Right kidney (tissue), 1 donor: ENCODE data around the gene PDE3B.
A peak's percentile ranks its signal among the peaks of the same experiment; 100 is the strongest.
"Not testable (repeated sequence)": the region's sequence is repeated elsewhere in the genome, so short reads cannot be mapped to it uniquely, and the experiment has no call there.

ENCODE experiments used
- DNase-seq: peaks from one replicate; pipeline ENCODE4 v3.0.0-alpha.2; 2016

PDE3B gene

DNA sequence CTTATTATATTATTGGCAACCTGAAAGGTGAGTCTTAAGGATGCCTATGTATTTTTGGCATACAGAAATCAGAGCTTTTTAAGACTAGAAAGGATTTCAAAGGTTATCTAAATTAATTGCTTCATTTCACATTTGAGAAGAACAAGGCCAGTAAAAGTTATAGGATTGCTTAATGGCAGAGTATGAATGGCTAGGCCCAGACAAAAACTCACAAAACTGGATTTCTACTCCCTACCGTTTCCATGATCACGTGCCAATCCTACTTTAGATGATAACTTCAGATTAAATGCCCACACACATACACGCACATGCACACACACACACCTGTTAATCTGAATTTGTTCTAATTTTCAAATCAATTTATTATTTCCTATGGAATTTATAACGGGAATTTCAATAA, 1.8 kb upstream of the PDE3B start:
- no peak for DNase-seq

DNA sequence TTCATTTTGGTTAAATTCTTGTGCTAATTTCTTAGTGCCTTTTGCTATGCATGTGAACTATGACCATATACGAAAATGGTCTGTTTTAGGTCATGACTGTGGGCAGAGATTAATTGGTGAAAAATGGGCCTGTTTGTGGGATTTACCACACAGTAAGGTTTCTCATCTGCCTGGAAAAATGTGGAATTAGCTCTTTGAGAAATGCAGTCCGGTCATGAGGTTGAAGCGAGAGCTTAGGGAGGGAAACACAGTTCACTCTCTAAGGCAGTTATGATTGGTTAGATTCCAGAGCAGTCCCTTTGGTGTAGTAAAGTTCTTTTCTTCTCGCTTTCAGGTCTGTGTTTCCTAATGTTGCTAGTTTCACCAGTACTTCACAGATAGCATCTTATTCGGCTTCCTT, 1.2 kb upstream of the PDE3B start:
- DNase-seq: no peak

DNA sequence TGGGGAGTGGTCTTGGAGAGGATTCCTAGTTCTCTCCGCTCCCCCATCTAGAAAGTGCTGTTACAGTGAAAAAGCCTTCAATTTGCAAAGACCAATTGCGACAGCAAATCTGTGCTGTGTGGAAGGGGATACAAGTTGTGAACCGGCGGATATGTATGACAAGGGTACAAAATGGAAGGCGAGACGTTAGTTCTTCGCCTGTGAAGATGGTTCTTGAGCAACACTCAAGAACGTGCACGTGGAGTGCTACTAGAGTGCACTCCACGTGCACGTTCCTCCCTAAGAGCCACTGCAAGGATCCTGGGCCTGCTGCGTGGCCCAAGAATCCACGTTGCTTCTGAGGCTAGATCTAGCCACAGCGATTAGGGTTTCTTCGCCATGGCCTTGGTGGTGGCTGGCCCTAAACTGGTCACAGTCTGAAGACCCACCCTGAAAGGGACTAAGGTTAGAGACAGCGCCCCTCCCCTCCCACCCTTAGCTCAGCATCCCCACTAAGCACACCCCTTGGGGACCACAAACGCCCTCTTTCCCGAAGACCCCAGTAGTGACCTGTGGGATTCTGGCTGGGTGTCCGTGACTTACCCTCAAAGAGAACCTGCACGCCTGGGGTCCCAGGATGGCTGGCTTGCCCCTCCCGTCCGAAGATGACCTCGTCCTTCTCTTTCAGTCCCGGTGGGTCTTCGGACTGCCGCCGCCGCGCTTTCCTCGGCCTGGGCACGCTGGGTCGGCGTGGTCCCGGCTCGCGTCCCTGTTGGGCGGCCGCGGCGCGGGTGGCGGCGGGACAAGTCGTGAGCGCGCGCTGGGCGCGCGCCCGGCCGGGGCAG, 519 bp upstream of the PDE3B start:
- peak; percentile 21 for DNase-seq

DNA sequence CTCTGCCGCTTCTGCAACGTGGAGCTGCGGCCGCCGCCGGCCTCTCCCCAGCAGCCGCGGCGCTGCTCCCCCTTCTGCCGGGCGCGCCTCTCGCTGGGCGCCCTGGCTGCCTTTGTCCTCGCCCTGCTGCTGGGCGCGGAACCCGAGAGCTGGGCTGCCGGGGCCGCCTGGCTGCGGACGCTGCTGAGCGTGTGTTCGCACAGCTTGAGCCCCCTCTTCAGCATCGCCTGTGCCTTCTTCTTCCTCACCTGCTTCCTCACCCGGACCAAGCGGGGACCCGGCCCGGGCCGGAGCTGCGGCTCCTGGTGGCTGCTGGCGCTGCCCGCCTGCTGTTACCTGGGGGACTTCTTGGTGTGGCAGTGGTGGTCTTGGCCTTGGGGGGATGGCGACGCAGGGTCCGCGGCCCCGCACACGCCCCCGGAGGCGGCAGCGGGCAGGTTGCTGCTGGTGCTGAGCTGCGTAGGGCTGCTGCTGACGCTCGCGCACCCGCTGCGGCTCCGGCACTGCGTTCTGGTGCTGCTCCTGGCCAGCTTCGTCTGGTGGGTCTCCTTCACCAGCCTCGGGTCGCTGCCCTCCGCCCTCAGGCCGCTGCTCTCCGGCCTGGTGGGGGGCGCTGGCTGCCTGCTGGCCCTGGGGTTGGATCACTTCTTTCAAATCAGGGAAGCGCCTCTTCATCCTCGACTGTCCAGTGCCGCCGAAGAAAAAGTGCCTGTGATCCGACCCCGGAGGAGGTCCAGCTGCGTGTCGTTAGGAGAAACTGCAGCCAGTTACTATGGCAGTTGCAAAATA, 816 bp downstream of the PDE3B start:
- DNase-seq: peak; percentile 94

DNA sequence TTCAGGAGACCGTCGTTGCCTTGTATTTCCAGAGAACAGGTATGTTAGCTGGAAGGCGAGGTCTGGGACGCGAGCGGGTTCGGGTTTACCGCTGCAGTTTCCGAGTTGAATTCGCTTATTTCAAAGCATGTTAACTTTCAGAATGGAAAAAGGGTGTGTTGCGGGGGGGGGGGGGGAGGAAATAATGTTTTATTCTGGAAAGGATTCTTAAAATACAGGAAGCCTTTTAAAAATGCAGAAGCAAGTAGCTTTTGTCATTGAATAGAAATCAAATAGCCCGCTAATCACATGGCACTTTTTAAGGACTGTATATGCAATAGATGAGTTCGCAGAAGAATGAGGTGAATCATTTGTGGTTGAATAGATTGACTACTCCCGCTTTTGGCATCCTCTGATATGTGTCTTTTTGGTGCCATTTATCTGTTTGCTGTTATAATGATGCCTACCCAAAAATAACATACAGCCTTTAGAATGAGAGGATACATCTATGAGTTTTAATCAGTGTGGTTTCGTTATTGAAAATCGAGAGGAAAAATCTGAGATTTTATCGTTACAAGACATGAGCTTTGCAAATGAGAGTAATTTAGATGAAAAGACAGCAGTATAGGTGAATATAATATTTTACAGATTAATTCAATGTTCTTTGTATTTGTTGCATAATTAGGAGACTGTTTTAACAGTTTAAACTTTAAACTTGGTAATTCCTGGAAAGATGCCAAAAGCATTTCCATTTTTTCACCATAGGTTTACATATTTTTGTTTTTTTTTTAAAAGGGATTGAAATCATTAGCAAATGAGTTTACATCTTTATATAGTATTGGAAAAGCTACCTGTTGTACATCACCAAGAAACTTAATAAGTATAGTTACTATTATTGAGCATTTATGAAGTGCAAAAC, 1.7 kb downstream of the PDE3B start:
- DNase-seq: no peak

DNA sequence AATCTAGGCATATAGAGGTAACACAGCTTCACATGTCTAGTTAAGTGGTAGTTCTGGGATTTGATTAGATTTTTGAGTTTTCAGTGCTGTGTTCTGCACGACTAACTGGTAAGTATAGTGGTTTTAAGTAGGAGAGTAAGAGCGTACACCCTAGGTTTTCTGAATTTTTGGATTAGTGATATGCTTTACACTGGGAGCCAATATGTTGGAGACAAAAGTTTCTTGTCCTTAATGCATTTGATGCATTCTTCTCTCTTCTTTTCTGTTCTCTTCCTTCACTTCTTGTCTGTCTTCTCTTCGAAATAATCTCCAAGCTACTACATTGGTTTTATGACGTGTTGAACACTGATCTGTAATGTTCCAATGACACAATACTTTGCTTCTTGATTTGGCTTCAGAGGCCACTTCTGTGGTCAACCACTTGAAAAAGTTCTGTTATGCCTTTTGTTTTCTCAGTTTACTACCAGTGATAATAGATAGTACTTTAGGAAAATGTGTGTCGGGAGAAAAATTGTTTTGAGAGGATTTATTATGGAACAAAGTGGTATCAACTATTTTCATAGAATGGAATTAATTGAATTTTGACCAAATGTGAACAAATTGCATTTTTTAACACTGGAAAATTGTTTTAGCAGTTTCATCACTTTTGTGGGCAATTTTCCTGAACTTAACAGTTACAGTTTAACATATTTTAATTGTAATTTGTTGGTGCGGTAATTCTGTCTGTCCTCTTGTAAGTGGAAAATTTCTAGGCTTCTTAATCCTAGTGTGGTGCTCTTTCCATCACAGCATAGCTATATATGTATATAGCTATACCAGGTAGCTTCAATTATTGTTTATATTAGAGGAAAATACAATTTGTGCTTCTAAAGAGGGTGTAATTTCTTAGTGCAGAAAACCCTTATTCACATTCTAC, 2.6 kb downstream of the PDE3B start:
- DNase-seq: peak; percentile 16

DNA sequence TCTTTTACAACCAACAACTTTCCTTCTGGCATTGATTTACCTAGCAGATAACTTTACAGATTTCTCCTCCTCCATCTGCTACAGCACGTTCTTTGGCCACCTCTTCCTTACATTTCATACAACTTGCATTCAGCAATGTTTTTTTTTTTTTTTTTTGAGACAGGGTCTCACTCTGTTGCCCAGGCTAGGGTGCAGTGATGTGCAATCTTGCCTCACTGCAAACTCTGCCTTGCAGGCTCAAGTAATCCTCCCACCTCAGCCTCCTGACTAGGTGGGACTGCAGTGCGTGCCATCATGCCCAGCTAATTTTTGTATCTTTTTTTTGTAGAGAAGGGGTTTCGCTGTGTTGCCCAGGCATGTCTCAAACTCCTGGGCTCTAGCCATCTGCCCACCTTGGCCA, 6.5 kb downstream of the PDE3B start:
- DNase-seq: no peak

DNA sequence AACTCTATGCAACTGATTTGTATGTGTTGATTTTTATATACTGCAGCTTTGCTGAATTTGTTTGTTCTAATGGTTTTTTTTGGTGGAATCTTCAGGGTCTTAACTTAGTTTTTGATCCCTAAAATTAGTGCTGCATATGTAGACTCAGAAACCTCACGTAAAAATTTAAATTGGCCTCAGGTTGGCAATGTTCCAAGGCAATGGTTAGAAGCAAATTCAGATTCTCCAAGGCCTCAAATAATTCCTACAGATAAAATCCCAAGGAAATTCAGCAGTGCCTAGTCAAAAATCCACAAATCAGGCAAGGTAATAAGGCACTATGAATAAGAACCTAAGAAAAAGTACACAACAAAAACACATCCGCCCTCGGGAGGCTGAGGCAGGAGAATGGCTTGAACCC, 9.5 kb downstream of the PDE3B start:
- no peak for DNase-seq

DNA sequence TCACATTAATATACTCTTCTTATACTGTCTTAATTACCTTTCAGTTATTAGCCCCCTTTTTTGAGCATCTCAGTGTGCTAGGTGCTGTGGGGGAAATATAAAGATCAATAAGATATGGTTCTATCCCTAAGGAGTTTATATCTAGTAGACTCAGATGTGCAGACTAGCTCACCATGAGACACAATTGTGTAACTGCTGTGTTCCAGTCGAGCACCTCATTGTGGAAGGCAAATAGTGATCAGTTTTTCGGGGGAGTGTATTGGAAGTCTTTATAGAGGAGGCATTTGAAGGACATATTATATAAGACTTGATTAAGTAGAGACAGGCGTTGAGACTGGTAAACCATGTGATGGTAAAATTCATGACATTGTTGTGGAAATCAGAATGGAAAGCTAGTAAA, 11.8 kb downstream of the PDE3B start:
- DNase-seq: no peak

DNA sequence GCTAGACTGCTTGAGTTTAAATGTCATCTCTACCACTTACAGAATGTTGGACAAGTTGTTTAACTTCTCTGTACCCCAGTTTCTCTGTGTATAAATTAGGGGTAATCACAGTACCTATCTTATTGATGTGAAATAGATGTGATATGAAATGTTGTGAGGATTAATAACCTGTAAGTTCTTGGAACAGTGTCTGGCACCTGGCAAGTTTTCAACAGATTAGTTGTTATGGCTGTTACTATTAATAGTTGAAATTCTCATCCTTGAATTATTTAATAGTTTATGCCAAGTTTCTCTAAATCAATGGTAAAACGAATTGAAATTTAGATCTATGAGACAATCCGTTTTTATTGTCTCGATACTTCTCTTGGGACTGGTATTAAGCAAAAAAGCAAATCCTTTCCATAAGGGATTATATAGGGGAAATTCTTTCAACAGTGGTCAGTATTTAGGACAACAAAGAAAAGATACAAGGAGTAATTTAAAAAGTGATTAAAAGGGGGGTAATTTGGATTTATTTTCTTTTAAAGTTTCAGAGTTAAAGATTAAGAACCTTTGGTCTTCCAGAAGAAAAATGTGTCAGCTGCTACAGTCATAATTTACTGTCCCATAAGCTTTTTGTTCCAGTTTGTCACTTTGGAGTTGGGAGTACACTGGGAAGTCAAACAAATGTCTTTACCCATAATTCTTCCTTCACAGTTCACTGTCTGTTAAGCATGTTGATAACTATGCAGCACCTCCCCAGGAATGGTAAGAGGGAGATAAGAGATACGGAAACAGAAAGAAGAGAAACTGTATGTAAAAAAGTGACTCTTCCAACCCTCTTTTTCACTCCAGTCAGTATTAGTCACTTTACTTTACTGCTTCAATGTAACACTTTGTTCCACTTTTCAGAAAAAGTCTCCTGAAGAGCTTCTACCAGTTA, 13.2 kb downstream of the PDE3B start:
- no peak for DNase-seq

DNA sequence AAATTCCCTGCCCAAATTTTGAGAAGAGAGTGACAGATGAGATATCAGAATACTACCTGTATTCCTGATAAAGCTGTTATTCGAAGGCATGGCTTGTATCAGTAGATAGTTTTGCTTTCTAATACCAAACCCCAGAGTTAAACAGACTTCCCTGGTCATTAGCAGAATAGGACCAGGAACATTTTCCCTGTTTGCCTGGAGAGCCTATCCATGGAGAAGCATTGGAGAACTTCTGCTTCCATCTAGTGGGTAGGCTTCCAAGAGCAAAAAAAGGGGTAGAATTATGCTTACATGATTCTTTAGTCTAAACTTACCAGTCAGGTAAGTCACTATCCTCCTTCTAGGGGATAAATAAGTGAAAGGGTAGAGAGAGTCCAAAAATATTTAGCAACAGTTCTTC, 14.2 kb downstream of the PDE3B start:
- DNase-seq: no peak

DNA sequence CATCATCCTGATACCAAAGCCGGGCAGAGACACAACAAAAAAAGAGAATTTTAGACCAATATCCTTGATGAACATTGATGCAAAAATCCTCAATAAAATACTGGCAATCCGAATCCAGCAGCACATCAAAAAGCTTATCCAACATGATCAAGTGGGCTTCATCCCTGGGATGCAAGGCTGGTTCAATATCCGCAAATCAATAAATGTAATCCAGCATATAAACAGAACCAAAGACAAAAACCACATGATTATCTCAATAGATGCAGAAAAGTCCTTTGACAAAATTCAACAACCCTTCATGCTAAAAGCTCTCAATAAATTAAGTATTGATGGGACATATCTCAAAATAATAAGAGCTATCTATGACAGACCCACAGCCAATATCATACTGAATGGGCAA, 21.3 kb downstream of the PDE3B start:
- DNase-seq: not testable (repeated sequence)

DNA sequence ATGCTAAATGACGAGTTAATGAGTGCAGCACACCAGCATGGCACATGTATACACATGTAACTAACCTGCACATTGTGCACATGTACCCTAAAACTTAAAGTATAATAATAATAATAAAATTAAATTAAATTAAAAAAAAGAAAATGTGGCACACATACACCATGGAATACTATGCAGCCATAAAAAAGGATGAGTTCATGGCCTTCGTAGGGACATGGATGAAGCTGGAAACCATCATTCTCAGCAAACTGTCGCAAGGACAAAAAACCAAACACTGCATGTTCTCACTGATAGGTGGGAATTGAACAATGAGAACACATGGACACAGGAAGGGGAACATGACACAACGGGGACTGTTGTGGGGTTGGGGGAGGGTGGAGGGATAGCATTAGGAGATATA, 23.7 kb downstream of the PDE3B start:
- DNase-seq: not testable (repeated sequence)

DNA sequence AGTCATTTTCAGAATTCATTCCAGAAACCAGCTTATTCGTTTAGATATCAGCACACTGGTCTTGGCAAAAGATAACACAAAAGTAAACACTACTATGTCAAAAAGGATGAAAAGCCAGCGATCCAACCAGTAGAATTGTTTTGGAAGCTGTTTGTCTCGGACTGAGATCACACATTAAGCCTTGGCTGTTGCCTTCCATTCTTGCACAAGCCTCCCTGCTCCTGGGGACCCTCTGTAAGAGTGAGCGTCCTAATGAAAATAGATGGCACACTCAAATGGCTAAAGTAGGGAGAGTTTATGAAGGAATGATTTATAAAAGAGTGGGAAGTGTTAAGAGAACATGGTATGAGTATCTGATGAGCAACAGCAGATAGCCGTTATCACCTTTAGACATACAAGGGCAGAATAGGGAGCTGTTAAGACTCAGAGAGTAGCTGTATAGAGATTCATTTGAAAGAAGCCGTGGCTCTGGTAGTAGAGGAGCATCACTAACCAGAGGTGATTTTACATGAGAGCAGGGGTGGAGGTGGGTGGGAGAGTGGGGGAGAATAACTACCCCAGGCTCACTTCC, 25.2 kb downstream of the PDE3B start:
- DNase-seq: no peak

DNA sequence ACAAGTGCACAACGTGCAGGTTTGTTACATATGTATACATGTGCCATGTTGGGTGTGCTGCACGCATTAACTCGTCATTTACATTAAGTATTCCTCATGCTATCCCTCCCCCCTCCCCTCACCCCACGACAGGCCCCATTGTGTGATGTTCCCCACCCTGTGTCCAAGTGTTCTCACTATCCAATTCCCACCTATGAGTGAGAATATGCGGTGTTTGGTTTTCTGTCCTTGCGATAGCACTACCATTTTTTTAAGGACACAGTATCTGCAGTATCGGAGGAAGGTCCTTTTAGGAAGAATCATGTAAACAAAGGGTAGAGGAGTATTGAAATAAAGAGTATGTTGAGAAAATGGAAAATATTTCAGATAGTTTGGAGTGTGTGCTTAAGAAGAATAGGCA, 25.9 kb downstream of the PDE3B start:
- no peak for DNase-seq

DNA sequence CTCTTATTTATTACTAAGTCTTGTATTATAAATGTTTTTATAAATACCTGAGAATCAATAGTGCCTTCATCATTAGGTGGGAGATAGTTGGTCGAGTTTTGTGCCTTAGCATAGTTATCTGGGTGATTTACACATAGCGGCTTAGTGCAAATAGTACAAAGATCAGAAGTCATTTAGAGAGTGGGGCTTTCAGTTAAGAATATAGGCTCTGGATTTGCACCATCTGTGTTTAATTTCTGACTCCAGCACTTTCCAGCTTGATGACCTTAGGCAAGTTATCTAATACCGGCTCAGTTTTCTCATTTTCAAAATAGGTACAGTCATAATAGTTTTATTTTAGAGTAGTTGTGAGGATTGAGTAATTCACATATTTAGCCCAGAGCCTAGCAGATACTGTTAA, 26.4 kb downstream of the PDE3B start:
- DNase-seq: no peak

DNA sequence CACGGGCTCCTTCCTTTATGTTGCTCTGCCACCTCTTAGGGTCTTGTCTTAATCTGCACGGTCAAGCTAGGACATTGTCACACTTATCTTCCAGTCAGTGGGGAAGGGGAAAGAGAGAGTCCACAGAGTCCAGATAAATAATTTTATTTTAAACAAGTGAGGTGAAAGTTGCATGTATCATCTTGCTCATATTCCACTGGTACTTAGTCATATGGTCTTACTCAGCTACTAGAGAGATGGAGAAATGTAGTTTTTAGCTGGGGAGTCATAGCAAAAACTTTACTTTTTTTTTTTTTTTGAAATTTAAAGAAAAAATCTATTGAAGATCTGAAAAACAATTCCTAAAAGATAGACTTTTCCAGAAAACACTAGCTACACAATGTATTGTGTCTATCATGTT, 29.0 kb downstream of the PDE3B start:
- no peak for DNase-seq

DNA sequence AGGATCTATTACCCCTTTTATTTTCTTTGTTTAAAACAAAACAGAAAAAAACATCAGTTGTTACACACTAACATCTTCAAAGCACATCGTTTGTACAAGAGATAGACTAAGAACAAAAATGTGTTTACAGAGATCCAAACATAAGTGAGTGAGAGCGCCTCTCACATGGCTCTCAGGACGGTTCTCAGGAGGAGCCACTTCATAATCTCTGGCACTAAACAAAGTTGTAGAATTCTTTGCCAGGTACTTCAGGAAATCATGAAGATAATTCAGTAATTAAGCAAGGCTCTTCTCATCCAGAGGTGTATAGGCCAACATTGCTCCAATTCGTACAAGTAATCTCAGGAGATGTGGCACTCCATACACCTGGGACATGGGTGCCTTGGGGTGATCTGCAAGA, 29.8 kb downstream of the PDE3B start:
- DNase-seq: no peak

DNA sequence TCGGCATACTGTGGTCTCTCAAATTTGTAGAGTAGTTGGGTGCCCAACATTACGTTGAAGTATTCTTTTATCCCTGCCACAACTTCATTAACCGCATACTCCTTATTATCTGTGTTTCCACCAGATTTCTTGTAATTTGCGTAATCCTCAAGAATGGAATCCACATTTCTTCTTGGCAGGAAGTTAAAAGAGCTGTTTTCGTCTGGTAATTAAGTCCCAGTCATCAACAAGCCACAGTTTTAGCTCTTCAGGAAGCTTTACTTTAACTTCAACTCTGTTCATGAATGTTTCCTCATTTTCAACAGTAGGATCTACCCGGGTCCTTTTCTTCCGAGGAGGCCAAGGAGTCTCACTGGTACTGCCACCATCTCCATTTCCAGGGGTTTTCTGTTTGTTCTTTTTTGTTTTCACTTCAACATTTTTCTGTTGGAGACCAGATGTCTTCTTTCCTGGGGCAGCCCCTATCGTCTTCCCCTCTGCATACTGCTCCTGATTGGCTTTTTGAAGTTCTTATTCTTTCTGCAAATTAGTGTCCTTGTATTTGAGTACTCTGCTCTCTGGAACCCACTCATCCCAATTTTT, 30.3 kb downstream of the PDE3B start:
- no peak for DNase-seq

DNA sequence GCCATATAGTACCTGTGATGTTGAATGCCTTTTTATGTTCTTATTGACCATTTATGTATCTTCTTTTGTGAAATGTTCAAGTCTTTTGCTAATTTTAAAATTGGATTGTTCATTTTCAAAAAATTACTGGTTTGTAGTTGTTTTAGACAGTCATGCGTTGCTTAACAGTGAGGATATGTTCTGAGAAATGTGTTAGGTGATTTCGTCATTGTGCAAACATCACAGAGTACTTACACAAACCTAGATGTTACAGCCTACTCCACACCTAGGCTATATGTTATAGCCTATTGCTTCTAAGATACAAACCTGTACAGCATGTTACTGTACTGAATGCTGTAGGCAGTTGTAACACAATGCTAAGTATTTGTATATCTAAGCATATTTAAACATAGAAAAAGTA, 32.5 kb downstream of the PDE3B start:
- no peak for DNase-seq
